Uterus (tissue), 2 donors: Measurements from ENCODE around the gene SHC2.

Source experiments
- POLR2A ChIP-seq, 2 donors: fragments of 450-650 bp; IDR thresholded peaks; one replicate each; pipeline ENCODE4 v1.6.1; 2016; ENCODE audit warnings: antibody characterized with exemption in 2 of 2, mild to moderate bottlenecking in 1 of 2, moderate library complexity in 1 of 2
- TF ChIP-seq, protein P1 (sequence below), 4 experiments: fragments of 200-600 bp in 2 of 4; fragments of 450-650 bp in 2 of 4; sonication (generic) in 2 of 4; IDR thresholded peaks; one replicate each; pipeline ENCODE4 v1.5.1; 2016 to 2019; ENCODE audit warnings: antibody characterized with exemption in 4 of 4, mild to moderate bottlenecking in 2 of 4, moderate library complexity in 1 of 4

DNA sequence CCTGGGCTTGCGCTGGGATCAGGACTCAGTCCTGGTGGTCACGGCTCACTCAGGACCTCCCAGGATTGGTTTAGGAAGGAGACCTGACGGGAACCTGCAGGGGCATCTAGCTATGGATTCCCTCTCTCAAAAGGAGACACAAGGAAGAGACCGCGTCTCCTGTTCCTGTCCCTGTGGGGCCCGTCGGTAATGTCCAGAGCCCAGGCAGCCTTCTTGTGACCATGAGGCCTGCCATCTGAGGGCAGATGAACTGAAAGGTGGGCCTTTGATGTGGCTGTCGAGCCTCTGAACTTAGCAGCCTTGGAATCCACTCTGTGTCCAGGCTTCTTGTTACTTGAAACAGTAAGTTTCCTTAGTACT lies 84.7 kb downstream of the SHC2 start:
- TF ChIP-seq POLR2A (IDR thresholded peaks at IDR 0.05) = no peak
- TF ChIP-seq, protein P1, sequence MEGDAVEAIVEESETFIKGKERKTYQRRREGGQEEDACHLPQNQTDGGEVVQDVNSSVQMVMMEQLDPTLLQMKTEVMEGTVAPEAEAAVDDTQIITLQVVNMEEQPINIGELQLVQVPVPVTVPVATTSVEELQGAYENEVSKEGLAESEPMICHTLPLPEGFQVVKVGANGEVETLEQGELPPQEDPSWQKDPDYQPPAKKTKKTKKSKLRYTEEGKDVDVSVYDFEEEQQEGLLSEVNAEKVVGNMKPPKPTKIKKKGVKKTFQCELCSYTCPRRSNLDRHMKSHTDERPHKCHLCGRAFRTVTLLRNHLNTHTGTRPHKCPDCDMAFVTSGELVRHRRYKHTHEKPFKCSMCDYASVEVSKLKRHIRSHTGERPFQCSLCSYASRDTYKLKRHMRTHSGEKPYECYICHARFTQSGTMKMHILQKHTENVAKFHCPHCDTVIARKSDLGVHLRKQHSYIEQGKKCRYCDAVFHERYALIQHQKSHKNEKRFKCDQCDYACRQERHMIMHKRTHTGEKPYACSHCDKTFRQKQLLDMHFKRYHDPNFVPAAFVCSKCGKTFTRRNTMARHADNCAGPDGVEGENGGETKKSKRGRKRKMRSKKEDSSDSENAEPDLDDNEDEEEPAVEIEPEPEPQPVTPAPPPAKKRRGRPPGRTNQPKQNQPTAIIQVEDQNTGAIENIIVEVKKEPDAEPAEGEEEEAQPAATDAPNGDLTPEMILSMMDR (IDR thresholded peaks at IDR 0.05) = no peak
